ENCODE data around the gene YTHDF1. TPM values are rescaled to one million over a fixed set of nuclear protein-coding genes. Genes with fewer than 3 reads are reported as not detected.

Gene YTHDF1
- total and polyA plus RNA-seq, 12 donors: 15.3 to 31.6 (median 21.4) TPM

GRCh38 chr20:63177134-63177784 is 38.7 kb downstream of the YTHDF1 start:
- H3K9me3 ChIP-seq: no peaks in the 10 kb centered on the region
- H3K27ac ChIP-seq: no peak overlapping the region
- WGBS, 2 donors: 3 to 4% methylated on average over 66 to 96 of the region's 96 CpGs
- ATAC-seq (no peak), DNase-seq (no peak)
- peak overlapping the region in 7 of 10 donors; percentile 5 to 35 (median 17) for H3K4me3 ChIP-seq
- TF ChIP-seq CTCF (IDR thresholded peaks at IDR 0.05): no peak
- peaks cover 65 to 98% (median 97%) of the 10 kb centered on the region in 7 donors for H3K27me3 ChIP-seq
- peaks cover 14 to 40% (median 28%) of the 10 kb centered on the region in 9 donors for H3K4me1 ChIP-seq
- intact Hi-C loops (cut with DNase I): loop anchor here in 5 of 10 donors (5.0 kb wide), 2 partner anchors 115 to 120 kb away; no protein-coding TSS in a partner anchor
- no peaks in the 10 kb centered on the region for H3K36me3 ChIP-seq

GRCh38 chr20:63176427-63177133 is 39.4 kb downstream of the YTHDF1 start:
- no peak for TF ChIP-seq CTCF (IDR thresholded peaks at IDR 0.05)
- H3K9me3 ChIP-seq: no peaks in the 10 kb centered on the region
- H3K27me3 ChIP-seq: peaks cover 65 to 98% (median 91%) of the 10 kb centered on the region in 7 donors
- no peak for DNase-seq
- no peak overlapping the region for H3K27ac ChIP-seq
- no peak for ATAC-seq
- no peaks in the 10 kb centered on the region for H3K36me3 ChIP-seq
- H3K4me3 ChIP-seq: peak overlapping the region in 2 of 10 donors; percentile 5 to 10
- peaks cover 14 to 40% (median 28%) of the 10 kb centered on the region in 9 donors for H3K4me1 ChIP-seq
- intact Hi-C loops (cut with DNase I): loop anchor here in 5 of 10 donors (5.0 kb wide), 2 partner anchors 114 to 119 kb away; no protein-coding TSS in a partner anchor
- 4 to 6% methylated on average over 49 of the region's 49 CpGs for WGBS, 2 donors

- DNase-seq: no peak
- WGBS, 2 donors: 3 to 6% methylated on average over 15 of the region's 15 CpGs
- TF ChIP-seq CTCF (IDR thresholded peaks at IDR 0.05): no peak
Measured at GRCh38 chr20:63176034-63176426, 39.9 kb downstream of the YTHDF1 start.

GRCh38 chr20:63175038-63175895 is 40.7 kb downstream of the YTHDF1 start:
- Histone ChIP-seq H3K27me3 (peaks cover 60 to 98% (median 85%) of the 10 kb centered on the region in 7 donors), H3K4me1 (peaks cover 14 to 40% (median 28%) of the 10 kb centered on the region in 9 donors), H3K27ac (no peak overlapping the region), H3K4me3 (peak overlapping the region in 1 of 10 donors; percentile 5), H3K36me3 (no peaks in the 10 kb centered on the region), H3K9me3 (no peaks in the 10 kb centered on the region)
- ATAC-seq: no peak
- no peak for TF ChIP-seq CTCF (IDR thresholded peaks at IDR 0.05)
- no peak for DNase-seq
- WGBS, 2 donors: 2 to 3% methylated on average over 75 to 76 of the region's 77 CpGs
- intact Hi-C loops (cut with DNase I): loop anchor here in 5 of 10 donors (5.0 kb wide), 2 partner anchors 113 to 118 kb away; no protein-coding TSS in a partner anchor

More at GRCh38 chr20:63176034-63176426, 39.9 kb downstream of the YTHDF1 start:
- no peaks in the 10 kb centered on the region for H3K36me3 ChIP-seq
- no peaks in the 10 kb centered on the region for H3K9me3 ChIP-seq
- ATAC-seq: no peak
- intact Hi-C loops (cut with DNase I): loop anchor here in 5 of 10 donors (5.0 kb wide), 2 partner anchors 114 to 119 kb away; no protein-coding TSS in a partner anchor
- no peak overlapping the region for H3K27ac ChIP-seq
- H3K27me3 ChIP-seq: peaks cover 65 to 98% (median 90%) of the 10 kb centered on the region in 7 donors
- no peak overlapping the region for H3K4me3 ChIP-seq
- peaks cover 14 to 40% (median 28%) of the 10 kb centered on the region in 9 donors for H3K4me1 ChIP-seq
